ENCODE results near the gene LYRM9.

LYRM9 gene

GRCh38 chr17:27927781-27928180, 34.6 kb upstream of the LYRM9 start:
- Histone ChIP-seq H3K27me3 (ENCODE audit: low read length) (no peaks in the 10 kb centered on the region), H3K4me2 (ENCODE audit: low read depth, low read length, poor library complexity, severe bottlenecking) (no peak overlapping the region), H3K4me3 (ENCODE audit: insufficient read depth, low read length, poor library complexity, severe bottlenecking) (no peak overlapping the region), H3F3A (ENCODE audit: insufficient read depth) (no peaks in the 10 kb centered on the region), H3K27ac (ENCODE audit: low read depth, low read length) (no peak overlapping the region), H4K20me1 (ENCODE audit: low read depth, low read length) (no peaks in the 10 kb centered on the region), H3K79me2 (ENCODE audit: insufficient read depth, low read length) (no peaks in the 10 kb centered on the region), H3K9me2 (replicated peaks; ENCODE audit: insufficient read depth, low read length) (no peaks in the 10 kb centered on the region), H3K9me3 (ENCODE audit: insufficient read depth, low read length) (no peaks in the 10 kb centered on the region), H2AFZ (ENCODE audit: low read depth, low read length, severe bottlenecking) (no peak overlapping the region), H3K36me3 (ENCODE audit: low read length) (no peaks in the 10 kb centered on the region), H3K9ac (ENCODE audit: low read length) (no peak overlapping the region)
- no peak for TF ChIP-seq EZH2phosphoT487 (conservative IDR thresholded peaks at IDR 0.05; ENCODE audit: low read length)
- TF ChIP-seq, protein P1, sequence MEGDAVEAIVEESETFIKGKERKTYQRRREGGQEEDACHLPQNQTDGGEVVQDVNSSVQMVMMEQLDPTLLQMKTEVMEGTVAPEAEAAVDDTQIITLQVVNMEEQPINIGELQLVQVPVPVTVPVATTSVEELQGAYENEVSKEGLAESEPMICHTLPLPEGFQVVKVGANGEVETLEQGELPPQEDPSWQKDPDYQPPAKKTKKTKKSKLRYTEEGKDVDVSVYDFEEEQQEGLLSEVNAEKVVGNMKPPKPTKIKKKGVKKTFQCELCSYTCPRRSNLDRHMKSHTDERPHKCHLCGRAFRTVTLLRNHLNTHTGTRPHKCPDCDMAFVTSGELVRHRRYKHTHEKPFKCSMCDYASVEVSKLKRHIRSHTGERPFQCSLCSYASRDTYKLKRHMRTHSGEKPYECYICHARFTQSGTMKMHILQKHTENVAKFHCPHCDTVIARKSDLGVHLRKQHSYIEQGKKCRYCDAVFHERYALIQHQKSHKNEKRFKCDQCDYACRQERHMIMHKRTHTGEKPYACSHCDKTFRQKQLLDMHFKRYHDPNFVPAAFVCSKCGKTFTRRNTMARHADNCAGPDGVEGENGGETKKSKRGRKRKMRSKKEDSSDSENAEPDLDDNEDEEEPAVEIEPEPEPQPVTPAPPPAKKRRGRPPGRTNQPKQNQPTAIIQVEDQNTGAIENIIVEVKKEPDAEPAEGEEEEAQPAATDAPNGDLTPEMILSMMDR (IDR thresholded peaks at IDR 0.05; ENCODE audit: insufficient read depth, low read length, poor library complexity, severe bottlenecking): no peak

- Histone ChIP-seq H3F3A (ENCODE audit: insufficient read depth) (no peaks in the 10 kb centered on the region), H3K27me3 (ENCODE audit: low read length) (no peaks in the 10 kb centered on the region), H3K4me2 (ENCODE audit: low read depth, low read length, poor library complexity, severe bottlenecking) (no peak overlapping the region), H3K4me3 (ENCODE audit: insufficient read depth, low read length, poor library complexity, severe bottlenecking) (no peak overlapping the region), H2AFZ (ENCODE audit: low read depth, low read length, severe bottlenecking) (no peak overlapping the region), H3K36me3 (ENCODE audit: low read length) (no peaks in the 10 kb centered on the region), H3K9ac (ENCODE audit: low read length) (no peak overlapping the region), H3K9me2 (replicated peaks; ENCODE audit: insufficient read depth, low read length) (no peaks in the 10 kb centered on the region), H4K20me1 (ENCODE audit: low read depth, low read length) (no peaks in the 10 kb centered on the region), H3K27ac (ENCODE audit: low read depth, low read length) (no peak overlapping the region), H3K9me3 (ENCODE audit: insufficient read depth, low read length) (no peaks in the 10 kb centered on the region), H3K79me2 (ENCODE audit: insufficient read depth, low read length) (no peaks in the 10 kb centered on the region)
- TF ChIP-seq, protein P1 (IDR thresholded peaks at IDR 0.05; ENCODE audit: insufficient read depth, low read length, poor library complexity, severe bottlenecking): no peak
- TF ChIP-seq EZH2phosphoT487 (conservative IDR thresholded peaks at IDR 0.05; ENCODE audit: low read length): no peak
Observed at GRCh38 chr17:27921599-27921998, 28.4 kb upstream of the LYRM9 start.

GRCh38 chr17:27921077-27921476, 27.9 kb upstream of the LYRM9 start:
- Histone ChIP-seq H3K9me2 (replicated peaks; ENCODE audit: insufficient read depth, low read length) (no peaks in the 10 kb centered on the region), H3K79me2 (ENCODE audit: insufficient read depth, low read length) (no peaks in the 10 kb centered on the region), H3K9ac (ENCODE audit: low read length) (no peak overlapping the region), H3K27me3 (ENCODE audit: low read length) (no peaks in the 10 kb centered on the region), H4K20me1 (ENCODE audit: low read depth, low read length) (no peaks in the 10 kb centered on the region), H3K27ac (ENCODE audit: low read depth, low read length) (no peak overlapping the region), H3K4me2 (ENCODE audit: low read depth, low read length, poor library complexity, severe bottlenecking) (no peak overlapping the region), H3K9me3 (ENCODE audit: insufficient read depth, low read length) (no peaks in the 10 kb centered on the region), H3F3A (ENCODE audit: insufficient read depth) (no peaks in the 10 kb centered on the region), H3K36me3 (ENCODE audit: low read length) (no peaks in the 10 kb centered on the region), H3K4me3 (ENCODE audit: insufficient read depth, low read length, poor library complexity, severe bottlenecking) (no peak overlapping the region), H2AFZ (ENCODE audit: low read depth, low read length, severe bottlenecking) (no peak overlapping the region)
- TF ChIP-seq, protein P1 (IDR thresholded peaks at IDR 0.05; ENCODE audit: insufficient read depth, low read length, poor library complexity, severe bottlenecking): no peak

DNA sequence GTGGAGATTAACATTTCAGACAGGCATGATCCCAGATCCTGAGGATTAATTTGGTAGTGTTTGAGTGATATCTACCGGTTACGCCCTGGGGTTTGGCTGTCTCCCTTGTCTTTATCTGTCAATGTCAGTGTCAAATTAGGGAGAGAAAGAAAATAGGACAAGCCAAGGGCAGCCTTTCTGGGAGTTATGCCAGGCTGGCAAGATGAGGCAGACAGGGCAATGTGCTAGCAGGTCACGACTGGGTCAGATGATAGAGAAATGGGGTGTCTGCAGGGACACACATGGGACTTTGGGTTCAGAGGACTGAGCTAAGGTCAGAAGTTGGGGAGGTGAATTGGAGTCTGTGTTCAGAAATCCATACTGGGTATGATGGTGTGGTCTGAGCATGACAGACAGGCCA, 27.4 kb upstream of the LYRM9 start:
- Histone ChIP-seq H3K27ac (ENCODE audit: low read depth, low read length) (no peak overlapping the region), H3K9me3 (ENCODE audit: insufficient read depth, low read length) (no peaks in the 10 kb centered on the region), H3K79me2 (ENCODE audit: insufficient read depth, low read length) (no peaks in the 10 kb centered on the region), H3K36me3 (ENCODE audit: low read length) (no peaks in the 10 kb centered on the region), H2AFZ (ENCODE audit: low read depth, low read length, severe bottlenecking) (no peak overlapping the region), H3K27me3 (ENCODE audit: low read length) (no peaks in the 10 kb centered on the region), H3K9me2 (replicated peaks; ENCODE audit: insufficient read depth, low read length) (no peaks in the 10 kb centered on the region), H3K4me3 (ENCODE audit: insufficient read depth, low read length, poor library complexity, severe bottlenecking) (no peak overlapping the region), H3F3A (ENCODE audit: insufficient read depth) (no peaks in the 10 kb centered on the region), H4K20me1 (ENCODE audit: low read depth, low read length) (no peaks in the 10 kb centered on the region), H3K4me2 (ENCODE audit: low read depth, low read length, poor library complexity, severe bottlenecking) (no peak overlapping the region), H3K9ac (ENCODE audit: low read length) (no peak overlapping the region)
- TF ChIP-seq, protein P1 (IDR thresholded peaks at IDR 0.05; ENCODE audit: insufficient read depth, low read length, poor library complexity, severe bottlenecking): no peak
- no peak for TF ChIP-seq EZH2phosphoT487 (conservative IDR thresholded peaks at IDR 0.05; ENCODE audit: low read length)
